ENCODE data around the gene TNFRSF18. TPM values are rescaled to one million over a fixed set of nuclear protein-coding genes. Genes with fewer than 3 reads are reported as not detected.
A peak's percentile ranks its signal among the peaks of the same experiment; 100 is the strongest.

TNFRSF18 gene
- total RNA-seq, 2 experiments from 2014 or later, result 126 to 135 TPM

DNA sequence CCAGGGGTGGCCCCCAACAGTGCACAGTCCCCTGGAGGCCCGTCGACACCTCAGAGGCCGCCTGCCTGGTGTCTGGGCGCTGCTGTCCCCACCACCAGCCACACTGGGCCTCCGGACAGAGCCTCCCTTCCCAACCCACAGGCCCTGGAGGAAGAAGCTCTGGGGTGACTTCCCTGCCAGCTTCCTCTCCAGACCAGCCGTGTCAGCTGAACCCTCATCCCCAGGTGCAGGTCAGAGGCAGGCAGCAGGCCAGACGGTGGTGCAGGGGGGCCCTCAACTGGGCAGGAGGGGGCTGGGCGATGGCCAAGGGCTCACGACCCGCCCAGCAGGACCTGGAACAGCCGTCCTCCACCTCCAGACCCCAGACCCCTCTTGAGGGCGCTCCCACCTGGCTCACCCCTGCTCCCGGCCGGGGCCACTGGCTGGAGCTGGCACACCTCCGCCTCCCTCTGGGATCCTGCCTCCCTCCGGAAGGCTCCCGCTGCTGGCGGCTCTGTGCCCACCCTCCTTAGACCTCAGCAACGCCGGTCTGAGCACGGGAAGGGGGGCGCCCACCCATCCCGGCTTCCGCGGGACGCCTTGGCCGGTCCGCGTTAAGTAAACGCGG is 520 bp downstream of the TNFRSF18 start:
- DNase-seq, result peak; percentile 21
- Mint-ChIP-seq H3K4me1 (ENCODE audit: low read depth) (peaks cover 29% of the 10 kb centered on the region), H3K36me3 (ENCODE audit: low read depth) (peaks cover 10% of the 10 kb centered on the region)

DNA sequence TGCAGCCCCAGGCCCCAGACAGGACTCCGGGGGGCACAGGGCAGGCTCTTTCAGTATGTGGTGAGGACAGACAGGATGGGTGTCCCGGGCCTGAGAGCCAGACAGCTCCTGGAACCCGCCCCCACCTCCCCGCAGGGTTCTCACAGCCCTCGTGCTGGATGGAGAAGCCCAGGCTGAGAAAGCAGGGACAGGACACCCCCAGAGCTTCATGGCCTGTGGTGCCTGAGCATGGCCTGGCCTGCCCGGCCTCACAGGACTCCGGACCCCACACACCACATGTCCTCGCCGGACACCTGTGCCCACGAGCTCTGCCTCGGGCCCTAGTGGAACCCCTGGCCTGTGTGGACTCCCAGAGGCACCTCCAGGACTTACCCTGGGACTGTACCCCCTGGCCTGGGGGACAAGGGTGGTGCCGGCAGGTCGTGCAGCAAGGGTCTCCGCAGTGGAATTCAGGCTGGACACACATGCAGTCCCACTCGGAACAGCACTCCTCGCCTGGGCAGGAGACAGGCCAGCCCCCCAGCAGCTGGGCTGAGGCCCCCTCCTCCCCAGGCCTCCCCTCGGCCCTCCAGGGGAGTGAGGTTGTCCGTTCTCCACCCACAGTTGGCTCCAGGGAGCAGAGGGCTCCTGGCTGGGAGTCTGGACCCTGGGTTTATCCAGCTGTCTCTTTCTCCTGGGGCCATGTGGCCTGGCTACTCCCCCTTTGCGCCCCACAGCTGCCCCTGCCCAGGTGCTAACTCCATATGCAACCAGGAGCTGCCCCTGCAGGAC is 1.2 kb downstream of the TNFRSF18 start:
- intact Hi-C loops (cut with micrococcal nuclease), result loop anchor here (10.0 kb wide), 1 partner anchor 60 kb away; no protein-coding TSS in a partner anchor
- CTCF ChIA-PET, result interaction anchor here (1.4 to 3.7 kb wide), 2 partner anchors 45 to 83 kb away, joined by 3 to 20 read pairs; no protein-coding TSS in a partner anchor
- ATAC-seq, result no peak
- peak overlapping the region; percentile 57 for H3K27ac Mint-ChIP-seq
- no peaks in the 10 kb centered on the region for H3K27me3 Mint-ChIP-seq
- peaks cover 30% of the 10 kb centered on the region for H3K4me1 Mint-ChIP-seq (ENCODE audit: low read depth)
- H3K9me3 Mint-ChIP-seq, result no peaks in the 10 kb centered on the region
- peaks cover 6% of the 10 kb centered on the region for H3K36me3 Mint-ChIP-seq (ENCODE audit: low read depth)
- POLR2A ChIA-PET, result interaction anchor here (0.7 to 3.7 kb wide), 9 partner anchors 8 to 172 kb away, joined by 3 to 18 read pairs (median 3); partner anchors contain the start of gene TNFRSF4
- DNase-seq, result peak; percentile 37
- peak overlapping the region; percentile 79 for H3K4me3 Mint-ChIP-seq
- TF ChIP-seq, protein P1, sequence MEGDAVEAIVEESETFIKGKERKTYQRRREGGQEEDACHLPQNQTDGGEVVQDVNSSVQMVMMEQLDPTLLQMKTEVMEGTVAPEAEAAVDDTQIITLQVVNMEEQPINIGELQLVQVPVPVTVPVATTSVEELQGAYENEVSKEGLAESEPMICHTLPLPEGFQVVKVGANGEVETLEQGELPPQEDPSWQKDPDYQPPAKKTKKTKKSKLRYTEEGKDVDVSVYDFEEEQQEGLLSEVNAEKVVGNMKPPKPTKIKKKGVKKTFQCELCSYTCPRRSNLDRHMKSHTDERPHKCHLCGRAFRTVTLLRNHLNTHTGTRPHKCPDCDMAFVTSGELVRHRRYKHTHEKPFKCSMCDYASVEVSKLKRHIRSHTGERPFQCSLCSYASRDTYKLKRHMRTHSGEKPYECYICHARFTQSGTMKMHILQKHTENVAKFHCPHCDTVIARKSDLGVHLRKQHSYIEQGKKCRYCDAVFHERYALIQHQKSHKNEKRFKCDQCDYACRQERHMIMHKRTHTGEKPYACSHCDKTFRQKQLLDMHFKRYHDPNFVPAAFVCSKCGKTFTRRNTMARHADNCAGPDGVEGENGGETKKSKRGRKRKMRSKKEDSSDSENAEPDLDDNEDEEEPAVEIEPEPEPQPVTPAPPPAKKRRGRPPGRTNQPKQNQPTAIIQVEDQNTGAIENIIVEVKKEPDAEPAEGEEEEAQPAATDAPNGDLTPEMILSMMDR (IDR thresholded peaks at IDR 0.05), result no peak

More for the DNA sequence above, 520 bp downstream of the TNFRSF18 start:
- Mint-ChIP-seq H3K27me3 (no peaks in the 10 kb centered on the region), H3K27ac (peak overlapping the region; percentile 57), H3K4me3 (peak overlapping the region; percentile 79), H3K9me3 (no peaks in the 10 kb centered on the region)
- ChIA-PET CTCF (interaction anchor here (1.4 to 3.7 kb wide), 2 partner anchors 45 to 84 kb away, joined by 3 to 20 read pairs; no protein-coding TSS in a partner anchor), POLR2A (interaction anchor here (0.5 to 3.7 kb wide), 8 partner anchors 10 to 173 kb away, joined by 3 to 18 read pairs (median 3); partner anchors contain the start of gene TNFRSF4)
- ATAC-seq, result no peak
- intact Hi-C loops (cut with micrococcal nuclease), result loop anchor here (10.0 kb wide), 1 partner anchor 61 kb away; no protein-coding TSS in a partner anchor
- TF ChIP-seq, protein P1 (IDR thresholded peaks at IDR 0.05), result no peak

DNA sequence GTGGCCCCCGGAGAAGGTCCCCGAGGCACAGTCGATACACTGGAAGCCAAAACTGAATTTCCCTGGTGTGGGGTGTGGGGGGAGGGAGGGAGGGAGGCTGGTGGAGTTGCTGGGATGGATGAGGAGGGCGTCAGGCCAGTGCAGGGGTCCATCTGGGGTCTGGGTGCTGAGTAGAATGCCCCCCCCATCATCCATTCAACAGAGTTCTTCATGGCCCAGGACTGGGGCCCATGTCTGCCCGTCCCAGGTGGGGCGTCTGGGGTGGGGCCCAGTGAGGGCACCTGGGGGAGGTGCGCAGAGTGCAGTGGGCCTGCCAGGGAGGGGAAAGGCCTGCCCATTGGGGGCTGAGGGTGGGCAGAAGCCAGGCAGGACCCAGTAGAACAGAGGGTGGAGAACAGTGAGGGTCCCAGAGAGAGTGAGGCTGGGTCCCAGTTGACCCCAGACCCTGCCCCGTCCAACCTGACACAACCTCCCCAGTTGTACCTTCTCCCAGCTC is 1.9 kb downstream of the TNFRSF18 start:
- Mint-ChIP-seq H3K4me3 (peak overlapping the region; percentile 79), H3K9me3 (no peaks in the 10 kb centered on the region), H3K4me1 (ENCODE audit: low read depth) (peaks cover 29% of the 10 kb centered on the region), H3K27me3 (no peaks in the 10 kb centered on the region), H3K36me3 (ENCODE audit: low read depth) (peaks cover 4% of the 10 kb centered on the region), H3K27ac (no peak overlapping the region)
- CTCF ChIA-PET, result no interaction called here
- TF ChIP-seq, protein P1 (IDR thresholded peaks at IDR 0.05), result no peak
- POLR2A ChIA-PET, result interaction anchor here (0.7 to 3.7 kb wide), 5 partner anchors 8 to 171 kb away, joined by 3 to 18 read pairs (median 3); partner anchors contain the start of gene TNFRSF4
- no peak for DNase-seq
- intact Hi-C loops (cut with micrococcal nuclease), result loop anchor here (10.0 kb wide), 1 partner anchor 60 kb away; no protein-coding TSS in a partner anchor
- no peak for ATAC-seq

DNA sequence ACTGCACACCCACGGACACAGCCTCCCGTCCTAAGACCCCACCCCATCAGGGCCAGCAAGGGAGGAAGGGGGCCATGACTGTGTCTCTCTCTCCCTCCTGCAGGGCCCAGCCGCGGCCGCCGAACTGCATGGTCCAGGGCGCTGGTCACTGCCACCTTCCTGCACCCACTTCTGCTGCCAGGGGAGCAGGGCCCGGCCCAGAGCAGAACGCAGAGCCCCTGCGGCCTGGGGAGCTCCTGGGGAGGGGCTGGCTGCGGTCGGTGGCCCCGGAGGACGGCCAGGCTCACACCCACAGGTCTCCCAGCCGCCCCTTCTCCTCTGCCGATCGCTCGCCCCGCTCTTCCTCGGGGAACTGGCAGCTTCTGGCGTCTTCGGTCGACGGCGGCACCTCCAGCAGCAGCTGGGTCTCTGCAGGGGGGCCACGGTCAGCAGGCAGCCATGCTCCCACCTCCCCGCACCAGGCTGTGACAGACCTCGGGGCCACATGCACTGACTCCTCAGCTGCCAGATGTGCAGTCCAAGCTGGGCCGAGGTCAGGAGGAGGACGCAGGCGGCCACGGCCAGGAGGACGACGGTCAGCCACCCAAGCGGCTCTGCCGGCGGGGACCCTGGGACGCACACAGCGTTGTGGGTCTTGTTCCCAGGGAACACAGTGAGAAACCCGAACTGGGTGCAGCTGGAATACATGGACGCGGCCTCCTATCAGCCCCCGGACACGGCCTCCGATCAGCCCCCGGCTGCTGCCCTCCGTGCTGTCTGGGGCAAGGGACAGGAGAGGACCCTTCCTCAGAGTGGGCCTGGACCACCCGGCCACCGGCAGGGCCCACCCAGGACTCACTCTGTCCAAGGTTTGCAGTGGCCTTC is 2.6 kb downstream of the TNFRSF18 start:
- Mint-ChIP-seq H3K4me1 (ENCODE audit: low read depth) (peaks cover 25% of the 10 kb centered on the region), H3K27ac (no peak overlapping the region), H3K9me3 (no peaks in the 10 kb centered on the region), H3K36me3 (ENCODE audit: low read depth) (peaks cover 2% of the 10 kb centered on the region), H3K27me3 (no peaks in the 10 kb centered on the region), H3K4me3 (peak overlapping the region; percentile 79)
- POLR2A ChIA-PET, result interaction anchor here (2.1 kb wide), 1 partner anchor 8 kb away, joined by 6 read pairs; no protein-coding TSS in a partner anchor
- TF ChIP-seq, protein P1 (IDR thresholded peaks at IDR 0.05), result no peak
- no peak for ATAC-seq
- intact Hi-C loops (cut with micrococcal nuclease), result loop anchor here (10.0 kb wide), 1 partner anchor 59 kb away; no protein-coding TSS in a partner anchor
- CTCF ChIA-PET, result no interaction called here
- no peak for DNase-seq

Measured in activated CD8-positive, alpha-beta T cell treated with anti-CD3 and anti-CD28 coated beads for 36 hours (primary cell).